Ascending aorta (tissue), 2 donors: ENCODE results near the gene RAD51B. TPM values are rescaled to one million over a fixed set of nuclear protein-coding genes. Genes with fewer than 3 reads are reported as not detected.

Experiments used
- DNase-seq, 2 donors: peaks; one replicate each; pipeline ENCODE4 v3.0.0-alpha.2; 2019; ENCODE audit warnings: low spot score in 2 of 2
- H3K27ac ChIP-seq, 2 donors: fragments of 200-600 bp; sonication (generic); one replicate each; pipeline ENCODE4 v1.5.1; 2016 to 2017; ENCODE audit warnings: mild to moderate bottlenecking in 1 of 2
- H3K27me3 ChIP-seq: fragments of 200-600 bp; sonication (generic); one replicate; pipeline ENCODE4 v1.5.1; 2017
- H3K36me3 ChIP-seq, 2 donors: fragments of 200-600 bp; sonication (generic); one replicate each; pipeline ENCODE4 v1.5.1; 2016
- H3K4me1 ChIP-seq, 2 donors: fragments of 200-600 bp; sonication (generic); one replicate each; pipeline ENCODE4 v1.5.1; 2016 to 2017; ENCODE audit warnings: mild to moderate bottlenecking in 1 of 2
- H3K4me3 ChIP-seq, 2 donors: fragments of 200-600 bp; sonication (generic); one replicate each; pipeline ENCODE4 v1.5.1; 2016 to 2017; ENCODE audit warnings: mild to moderate bottlenecking in 1 of 2
- H3K9me3 ChIP-seq, 2 donors: fragments of 200-600 bp; sonication (generic); one replicate each; pipeline ENCODE4 v1.5.1; 2016
- CTCF ChIP-seq, 3 experiments: fragments of 200-600 bp in 2 of 3; fragments of 450-650 bp in 1 of 3; sonication (generic) in 2 of 3; IDR thresholded peaks; one replicate each; pipeline ENCODE4 v1.5.1; 2016 to 2019; ENCODE audit warnings: antibody characterized with exemption in 3 of 3, mild to moderate bottlenecking in 1 of 3, moderate library complexity in 1 of 3
- intact Hi-C: fragments of 100-400 bp; cut with DNase I; formaldehyde crosslinking; loops from one replicate; pipeline ENCODE4 v1.15.1; 2023
- total RNA-seq: library from RNA; depleted of rRNA; stranded (reverse); fragments of >200 nt; gene quantifications from one replicate; pipeline ENCODE4 v1.1.0, GENCODE V29; 2016

RAD51B gene
- total RNA-seq, 1 donor from 2014 or later = not detected

GRCh38 chr14:68305738-68306137 lies 486.2 kb downstream of the RAD51B start:
- intact Hi-C loops = loop anchor here (5.0 kb wide), 2 partner anchors 53 to 72 kb away; no protein-coding TSS in a partner anchor
- no peaks in the 10 kb centered on the region for H3K36me3 ChIP-seq
- H3K9me3 ChIP-seq = no peaks in the 10 kb centered on the region
- H3K4me1 ChIP-seq = peaks cover 0 to 22% of the 10 kb centered on the region in 2 donors
- no peak for DNase-seq
- no peak overlapping the region for H3K4me3 ChIP-seq
- H3K27ac ChIP-seq = no peak overlapping the region
- no peak for TF ChIP-seq CTCF (IDR thresholded peaks at IDR 0.05)
- H3K27me3 ChIP-seq = no peaks in the 10 kb centered on the region

DNA sequence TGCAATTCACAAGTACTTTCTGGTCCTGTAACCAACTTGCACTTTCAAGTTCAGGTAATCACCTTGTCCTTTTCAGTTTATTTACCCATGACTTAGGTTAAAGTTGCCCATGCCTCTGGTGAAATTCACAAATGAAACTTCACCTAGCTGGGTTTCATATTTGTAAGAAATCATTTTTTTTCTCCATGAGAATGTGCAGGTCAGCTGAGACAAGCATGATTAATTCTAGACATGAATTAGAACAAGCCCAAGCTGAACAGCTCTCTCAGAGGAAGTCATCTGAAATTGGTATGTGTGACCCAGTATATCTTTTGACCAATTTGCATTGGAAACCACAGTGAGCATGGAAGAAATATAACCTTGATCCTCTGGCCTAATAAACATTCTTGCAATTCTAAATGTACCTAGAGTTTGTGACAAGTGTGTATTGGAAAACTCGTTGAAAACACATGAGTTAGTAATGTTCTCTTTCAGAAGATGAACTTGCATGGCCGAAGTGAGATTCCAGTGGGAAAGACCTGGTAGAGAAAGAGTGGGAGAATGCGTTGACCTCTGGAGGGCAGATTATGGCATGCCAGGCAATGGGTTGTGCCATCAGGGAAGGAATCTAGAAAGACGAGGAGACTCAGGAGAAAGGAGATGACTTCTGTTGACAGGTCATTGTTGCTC lies 486.8 kb downstream of the RAD51B start:
- H3K27me3 ChIP-seq = no peaks in the 10 kb centered on the region
- no peak overlapping the region for H3K4me3 ChIP-seq
- H3K27ac ChIP-seq = peak overlapping the region; percentile 68 to 72
- DNase-seq = no peak
- H3K9me3 ChIP-seq = no peaks in the 10 kb centered on the region
- intact Hi-C loops = loop anchor here (5.0 kb wide), 2 partner anchors 54 to 71 kb away; no protein-coding TSS in a partner anchor
- no peak for TF ChIP-seq CTCF (IDR thresholded peaks at IDR 0.05)
- no peaks in the 10 kb centered on the region for H3K36me3 ChIP-seq
- peaks cover 0 to 22% of the 10 kb centered on the region in 2 donors for H3K4me1 ChIP-seq

GRCh38 chr14:68306934-68307789 lies 487.6 kb downstream of the RAD51B start:
- no peak for TF ChIP-seq CTCF (IDR thresholded peaks at IDR 0.05)
- intact Hi-C loops = loop anchor here (5.0 kb wide), 2 partner anchors 55 to 70 kb away; no protein-coding TSS in a partner anchor
- Histone ChIP-seq H3K4me1 (peaks cover 0 to 22% of the 10 kb centered on the region in 2 donors), H3K27ac (peak overlapping the region; percentile 68 to 72), H3K4me3 (no peak overlapping the region), H3K36me3 (no peaks in the 10 kb centered on the region), H3K27me3 (no peaks in the 10 kb centered on the region), H3K9me3 (no peaks in the 10 kb centered on the region)
- peak in 1 of 2 donors; percentile 67 for DNase-seq

DNA sequence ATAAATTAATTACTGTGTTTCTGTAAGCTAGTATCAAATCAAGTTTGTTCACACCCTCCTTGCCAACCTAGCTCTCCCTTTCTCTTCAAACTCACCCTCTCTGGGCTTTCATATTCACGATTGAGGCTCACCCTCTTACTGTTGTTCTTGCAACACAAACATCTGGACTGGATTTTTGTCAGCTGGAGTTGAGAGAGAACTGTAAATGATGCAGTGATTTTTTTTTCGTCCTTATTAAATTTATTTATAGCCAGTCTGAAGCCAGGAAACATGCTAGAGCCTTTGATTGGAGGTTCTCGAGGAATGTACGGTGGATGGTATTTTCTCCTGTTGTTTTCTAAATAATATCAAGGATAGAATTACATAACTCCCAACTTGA lies 488.2 kb downstream of the RAD51B start:
- H3K4me1 ChIP-seq = peaks cover 0 to 22% of the 10 kb centered on the region in 2 donors
- H3K9me3 ChIP-seq = no peaks in the 10 kb centered on the region
- no peak for DNase-seq
- no peak overlapping the region for H3K4me3 ChIP-seq
- H3K27me3 ChIP-seq = no peaks in the 10 kb centered on the region
- intact Hi-C loops = loop anchor here (5.0 kb wide), 2 partner anchors 55 to 70 kb away; no protein-coding TSS in a partner anchor
- H3K36me3 ChIP-seq = no peaks in the 10 kb centered on the region
- H3K27ac ChIP-seq = peak overlapping the region; percentile 68 to 72
- TF ChIP-seq CTCF (IDR thresholded peaks at IDR 0.05) = no peak

DNA sequence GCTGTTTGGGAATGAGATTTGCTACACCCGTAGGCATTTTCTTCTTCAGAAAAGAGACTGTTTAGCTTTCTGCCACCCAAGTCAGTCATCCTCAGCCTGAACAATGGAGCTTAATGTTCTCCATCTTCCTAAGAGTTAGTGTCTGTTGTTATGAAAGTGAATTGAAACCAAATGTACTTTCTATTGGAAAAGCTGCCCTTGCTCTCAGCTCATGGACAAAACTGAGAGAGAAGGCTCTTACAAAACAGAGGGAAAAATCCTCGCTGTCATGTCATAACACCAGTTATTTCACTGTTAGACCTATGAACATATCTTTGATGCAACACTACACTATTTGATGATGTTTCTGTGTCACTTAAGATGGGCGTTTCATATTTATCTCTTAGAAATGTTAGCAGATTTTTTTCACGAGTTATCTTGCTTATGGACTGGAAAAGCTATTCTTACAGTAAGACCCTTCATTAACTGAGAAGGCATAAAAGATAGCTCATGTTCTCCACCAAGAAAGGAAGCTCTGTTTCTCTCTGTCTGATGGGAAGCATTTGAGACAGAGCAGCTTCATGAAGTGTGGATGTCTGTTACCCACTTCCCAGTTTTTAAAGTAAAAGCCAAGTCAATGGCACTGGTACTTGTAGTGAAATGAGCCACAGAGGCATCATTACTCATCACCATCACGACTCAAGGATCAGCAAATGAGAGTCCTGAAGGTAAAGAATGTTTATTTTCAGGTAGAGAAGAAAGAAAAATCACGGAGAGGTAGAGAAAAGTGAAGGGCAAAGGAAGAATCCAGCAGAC lies 489.3 kb downstream of the RAD51B start:
- H3K9me3 ChIP-seq = no peaks in the 10 kb centered on the region
- no peak for DNase-seq
- no peak for TF ChIP-seq CTCF (IDR thresholded peaks at IDR 0.05)
- no peaks in the 10 kb centered on the region for H3K36me3 ChIP-seq
- intact Hi-C loops = loop anchor here (5.0 kb wide), 2 partner anchors 57 to 68 kb away; no protein-coding TSS in a partner anchor
- H3K4me3 ChIP-seq = no peak overlapping the region
- no peaks in the 10 kb centered on the region for H3K27me3 ChIP-seq
- peak overlapping the region; percentile 68 to 72 for H3K27ac ChIP-seq
- peaks cover 0 to 22% of the 10 kb centered on the region in 2 donors for H3K4me1 ChIP-seq
